A673 (cell line): Measurements from ENCODE around the gene GJB4. TPM values are rescaled to one million over a fixed set of nuclear protein-coding genes. Genes with fewer than 3 reads are reported as not detected.

ENCODE experiments used
- BruUV-seq: library from RNA; stranded (reverse); fragments of 400-500 nt; replicated peaks from 2 replicates; lab custom pipeline; 2021; lab: Mats Ljungman, UMichigan
- CTCF ChIA-PET: fragments of 300-600 bp; sonication (Branson Sonifier 250); formaldehyde crosslinking; loops from one replicate; lab custom pipeline; 2022; ENCODE audit warnings: antibody characterized with exemption; lab: Charles Lee
- POLR2A ChIA-PET: fragments of 300-600 bp; sonication (Branson Sonifier 250); formaldehyde crosslinking; loops from one replicate; lab custom pipeline; 2022; ENCODE audit warnings: antibody characterized with exemption; ENCODE audit not compliant: low non-redundant PET; lab: Charles Lee
- DNase-seq: peaks from one replicate; pipeline ENCODE4 v3.0.0-alpha.2; 2015; ENCODE audit warnings: low spot score
- H3K27ac ChIP-seq: fragments of 200-600 bp; sonication (generic); 2 replicates; pipeline ENCODE4 v1.5.1; 2016; ENCODE audit warnings: mixed run types, low read depth, mild to moderate bottlenecking, mixed read lengths, antibody characterized with exemption, low read length; ENCODE audit not compliant: poor library complexity, severe bottlenecking
- H3K27me3 ChIP-seq: fragments of 200-600 bp; sonication (generic); replicated peaks from 2 replicates; pipeline ENCODE4 v1.6.1; 2017; ENCODE audit warnings: mixed run types, low read depth, mild to moderate bottlenecking, mixed read lengths, antibody characterized with exemption, low read length; ENCODE audit not compliant: insufficient read depth, poor library complexity
- H3K36me3 ChIP-seq: fragments of 200-600 bp; sonication (generic); 2 replicates; pipeline ENCODE4 v1.6.1; 2016; ENCODE audit warnings: mixed run types, mild to moderate bottlenecking, mixed read lengths, antibody characterized with exemption, low read length; ENCODE audit not compliant: insufficient read depth, poor library complexity, severe bottlenecking
- H3K4me1 ChIP-seq: fragments of 200-600 bp; sonication (generic); 2 replicates; pipeline ENCODE4 v1.6.1; 2017; ENCODE audit warnings: mixed run types, mild to moderate bottlenecking, mixed read lengths, antibody characterized with exemption, low read length; ENCODE audit not compliant: insufficient read depth, poor library complexity, severe bottlenecking
- H3K4me3 ChIP-seq: fragments of 200-600 bp; sonication (generic); 2 replicates; pipeline ENCODE4 v1.5.1; 2016; ENCODE audit warnings: low read depth, mixed run types, mild to moderate bottlenecking, mixed read lengths, low read length; ENCODE audit not compliant: poor library complexity, severe bottlenecking
- H3K9me3 ChIP-seq: fragments of 200-600 bp; sonication (generic); 2 replicates; pipeline ENCODE4 v1.6.1; 2016; ENCODE audit warnings: mixed run types, low read depth, mild to moderate bottlenecking, mixed read lengths, antibody characterized with exemption, low read length; ENCODE audit not compliant: poor library complexity, severe bottlenecking
- EZH2 ChIP-seq: fragments of 200-600 bp; sonication (generic); IDR thresholded peaks from 2 replicates; pipeline ENCODE4 v1.6.1; 2017; ENCODE audit warnings: borderline replicate concordance, low read depth, mild to moderate bottlenecking, mixed read lengths, antibody characterized with exemption, low read length; ENCODE audit not compliant: poor library complexity, severe bottlenecking
- intact Hi-C: fragments of 100-400 bp; cut with micrococcal nuclease; formaldehyde crosslinking; loops from one replicate; pipeline ENCODE4 v1.10.0; 2022; ENCODE audit not compliant: unreplicated experiment
- total RNA-seq: library from RNA; stranded (reverse); gene quantifications from 2 replicates; pipeline ENCODE4 v1.2.3, GENCODE V29; 2021
- TF ChIP-seq, protein P1 (sequence below): fragments of 300-800, 200-600 bp; sonication (generic); conservative IDR thresholded peaks from 2 replicates; pipeline ENCODE4 v1.5.1; 2017; ENCODE audit warnings: low read depth, mild to moderate bottlenecking, antibody characterized with exemption, low read length, moderate library complexity, mixed read lengths

Gene GJB4
- total RNA-seq, 1 experiment from 2014 or later, result not detected

DNA sequence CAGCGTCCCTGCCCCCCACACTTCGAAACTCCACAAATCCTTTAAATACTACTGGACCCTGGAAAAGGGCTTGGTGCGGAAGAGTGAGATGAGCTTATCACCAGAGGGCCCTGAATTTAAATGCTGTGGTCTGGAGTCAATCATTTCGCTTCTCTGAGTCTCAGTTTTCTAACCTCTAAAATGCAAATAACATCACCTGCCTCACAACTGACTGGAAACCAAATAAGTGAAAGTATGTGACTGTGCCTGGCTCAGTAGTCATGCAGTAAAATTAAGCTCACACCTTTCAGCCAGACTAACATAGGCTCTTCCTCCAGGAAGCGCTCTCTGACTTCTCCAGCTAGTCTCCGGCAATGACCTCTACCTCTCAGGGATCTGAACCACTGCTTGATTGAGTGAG lies 37.5 kb downstream of the GJB4 start:
- H3K27ac ChIP-seq, result no peak overlapping the region
- no peak overlapping the region for H3K4me3 ChIP-seq
- peaks cover 8% of the 10 kb centered on the region for H3K27me3 ChIP-seq
- ChIA-PET POLR2A (no interaction called here), CTCF (no interaction called here)
- H3K9me3 ChIP-seq, result no peaks in the 10 kb centered on the region
- no TSS peak for BruUV-seq
- no peaks in the 10 kb centered on the region for H3K36me3 ChIP-seq
- intact Hi-C loops, result no loop called here
- DNase-seq, result no peak
- H3K4me1 ChIP-seq, result no peaks in the 10 kb centered on the region
- TF ChIP-seq EZH2, result no peak

DNA sequence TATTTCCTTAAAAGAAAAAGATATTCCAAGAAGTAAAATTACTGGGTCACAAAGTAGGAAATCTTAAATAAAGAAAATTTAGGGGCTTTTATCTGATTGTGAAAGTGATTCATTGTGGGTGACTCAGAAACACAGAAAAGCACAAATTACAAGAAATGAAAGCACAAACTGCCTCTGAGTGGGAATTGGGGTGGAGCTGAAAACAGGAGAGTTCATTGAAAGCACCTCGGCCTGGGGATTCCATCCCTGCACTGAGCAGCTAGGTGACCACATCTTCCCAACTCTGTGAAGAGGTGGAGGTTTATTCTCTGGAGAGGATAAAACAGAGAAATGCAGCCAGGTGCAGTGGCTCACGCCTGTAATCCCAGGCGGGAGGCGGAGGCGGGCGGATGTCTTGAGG lies 40.7 kb downstream of the GJB4 start:
- H3K36me3 ChIP-seq, result no peaks in the 10 kb centered on the region
- no peak overlapping the region for H3K4me3 ChIP-seq
- TF ChIP-seq, protein P1, sequence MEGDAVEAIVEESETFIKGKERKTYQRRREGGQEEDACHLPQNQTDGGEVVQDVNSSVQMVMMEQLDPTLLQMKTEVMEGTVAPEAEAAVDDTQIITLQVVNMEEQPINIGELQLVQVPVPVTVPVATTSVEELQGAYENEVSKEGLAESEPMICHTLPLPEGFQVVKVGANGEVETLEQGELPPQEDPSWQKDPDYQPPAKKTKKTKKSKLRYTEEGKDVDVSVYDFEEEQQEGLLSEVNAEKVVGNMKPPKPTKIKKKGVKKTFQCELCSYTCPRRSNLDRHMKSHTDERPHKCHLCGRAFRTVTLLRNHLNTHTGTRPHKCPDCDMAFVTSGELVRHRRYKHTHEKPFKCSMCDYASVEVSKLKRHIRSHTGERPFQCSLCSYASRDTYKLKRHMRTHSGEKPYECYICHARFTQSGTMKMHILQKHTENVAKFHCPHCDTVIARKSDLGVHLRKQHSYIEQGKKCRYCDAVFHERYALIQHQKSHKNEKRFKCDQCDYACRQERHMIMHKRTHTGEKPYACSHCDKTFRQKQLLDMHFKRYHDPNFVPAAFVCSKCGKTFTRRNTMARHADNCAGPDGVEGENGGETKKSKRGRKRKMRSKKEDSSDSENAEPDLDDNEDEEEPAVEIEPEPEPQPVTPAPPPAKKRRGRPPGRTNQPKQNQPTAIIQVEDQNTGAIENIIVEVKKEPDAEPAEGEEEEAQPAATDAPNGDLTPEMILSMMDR, result no peak
- TF ChIP-seq EZH2, result no peak
- no peaks in the 10 kb centered on the region for H3K9me3 ChIP-seq
- H3K27me3 ChIP-seq, result no peaks in the 10 kb centered on the region
- no peak overlapping the region for H3K27ac ChIP-seq
- intact Hi-C loops, result no loop called here
- DNase-seq, result no peak
- H3K4me1 ChIP-seq, result no peaks in the 10 kb centered on the region
- CTCF ChIA-PET, result interaction anchor here (0.9 kb wide), 1 partner anchor 52 kb away, joined by 4 read pairs; no protein-coding TSS in a partner anchor
- BruUV-seq, result no TSS peak
- POLR2A ChIA-PET, result no interaction called here

DNA sequence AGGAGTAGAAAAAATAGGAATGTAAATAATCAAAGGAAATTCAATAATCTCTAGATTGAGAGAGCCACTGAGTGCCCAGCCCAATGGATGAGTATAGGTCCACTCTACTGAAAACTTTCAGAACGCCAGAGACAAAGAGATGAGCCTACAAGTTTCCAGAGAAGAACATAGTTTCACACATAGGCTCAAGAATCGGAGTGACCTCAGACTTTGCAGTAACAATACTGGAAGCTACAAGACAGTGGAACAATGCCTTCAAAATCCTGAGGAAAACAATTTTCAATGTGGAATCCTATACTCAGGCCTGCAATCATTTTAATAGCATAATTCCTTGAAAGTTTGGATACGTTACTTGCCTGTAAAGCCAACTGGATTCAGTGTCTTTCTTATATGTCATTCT lies 44.2 kb downstream of the GJB4 start:
- TF ChIP-seq, protein P1, result no peak
- no peak for TF ChIP-seq EZH2
- intact Hi-C loops, result no loop called here
- no peak for DNase-seq
- CTCF ChIA-PET, result no interaction called here
- BruUV-seq, result no TSS peak
- Histone ChIP-seq H3K27me3 (no peaks in the 10 kb centered on the region), H3K9me3 (no peaks in the 10 kb centered on the region), H3K4me1 (no peaks in the 10 kb centered on the region), H3K4me3 (no peak overlapping the region), H3K36me3 (no peaks in the 10 kb centered on the region), H3K27ac (no peak overlapping the region)
- POLR2A ChIA-PET, result no interaction called here

DNA sequence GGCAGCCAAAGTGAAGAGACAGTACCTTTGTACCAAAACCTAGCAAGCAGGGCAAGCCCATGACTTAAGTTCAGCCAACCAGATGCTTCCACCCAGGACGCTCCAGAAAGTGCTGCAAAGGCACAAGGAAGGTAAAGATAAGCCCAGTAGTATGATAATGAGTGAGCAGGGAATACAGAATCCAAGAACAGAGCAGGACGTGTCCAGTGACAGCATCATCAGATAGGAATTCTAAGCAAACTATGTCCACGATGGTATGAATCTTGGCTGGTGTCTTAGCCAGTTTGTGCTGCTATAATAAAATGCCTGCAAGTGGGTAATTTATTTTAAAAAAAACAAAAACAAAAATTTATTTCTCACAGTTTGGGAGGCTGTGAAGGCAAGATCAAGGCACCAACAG lies 46.9 kb downstream of the GJB4 start:
- ChIA-PET CTCF (no interaction called here), POLR2A (no interaction called here)
- no peak for DNase-seq
- Histone ChIP-seq H3K9me3 (no peaks in the 10 kb centered on the region), H3K4me1 (no peaks in the 10 kb centered on the region), H3K27me3 (no peaks in the 10 kb centered on the region), H3K36me3 (no peaks in the 10 kb centered on the region), H3K4me3 (no peak overlapping the region), H3K27ac (no peak overlapping the region)
- no TSS peak for BruUV-seq
- no peak for TF ChIP-seq EZH2
- TF ChIP-seq, protein P1, result no peak
- intact Hi-C loops, result no loop called here
